Tibial nerve (tissue), 4 donors: ENCODE data around the gene ITPKB. TPM values are rescaled to one million over a fixed set of nuclear protein-coding genes. Genes with fewer than 3 reads are reported as not detected.

ENCODE experiments used
- DNase-seq, 2 donors: peaks; one replicate each; pipeline ENCODE4 v3.0.0-alpha.2; 2019; ENCODE audit warnings: low spot score in 2 of 2
- H3K27ac ChIP-seq, 4 donors: fragments of 200-600 bp; sonication (generic) in 3 of 4; one replicate each; pipeline ENCODE4 v1.5.1; 2017 to 2019; ENCODE audit warnings: mild to moderate bottlenecking in 1 of 4
- H3K27me3 ChIP-seq, 2 donors: fragments of 200-600 bp; sonication (generic) in 1 of 2; one replicate each; pipeline versions ENCODE4 v1.5.1 to v1.6.0; 2017 to 2019
- H3K36me3 ChIP-seq, 3 donors: fragments of 200-600 bp; sonication (generic); one replicate each; pipeline ENCODE4 v1.5.1; 2018 to 2019
- H3K4me1 ChIP-seq, 4 donors: fragments of 200-600 bp; sonication (generic) in 3 of 4; one replicate each; pipeline ENCODE4 v1.5.1; 2017 to 2019
- H3K4me3 ChIP-seq, 4 donors: fragments of 200-600 bp; sonication (generic) in 3 of 4; one replicate each; pipeline ENCODE4 v1.5.1; 2017 to 2019; ENCODE audit warnings: mild to moderate bottlenecking in 1 of 4, moderate library complexity in 1 of 4
- H3K9me3 ChIP-seq, 4 donors: fragments of 200-600 bp; sonication (generic) in 3 of 4; one replicate each; pipeline ENCODE4 v1.5.1; 2017 to 2019
- CTCF ChIP-seq, 5 experiments: fragments of 200-600 bp in 3 of 5; fragments of 450-650 bp in 2 of 5; sonication (generic) in 3 of 5; IDR thresholded peaks; one replicate each; pipeline ENCODE4 v1.5.1; 2016 to 2019; ENCODE audit warnings: antibody characterized with exemption in 5 of 5, mild to moderate bottlenecking in 3 of 5, moderate library complexity in 2 of 5
- EP300 ChIP-seq, 2 donors: sonication (generic); formaldehyde crosslinking; IDR thresholded peaks; one replicate each; pipeline ENCODE4 v1.6.1; 2017; ENCODE audit warnings: antibody characterized with exemption in 2 of 2, mild to moderate bottlenecking in 1 of 2
- POLR2A ChIP-seq, 2 donors: fragments of 450-650 bp; IDR thresholded peaks; one replicate each; pipeline ENCODE4 v1.6.1; 2017; ENCODE audit warnings: antibody characterized with exemption in 2 of 2, mild to moderate bottlenecking in 2 of 2, moderate library complexity in 2 of 2
- WGBS, 2 donors: methylation state at CpG; one replicate each; pipeline ENCODE4 v1.1.5; 2018; 5-methylcytosine and 5-hydroxymethylcytosine counted together
- total RNA-seq, 4 donors: library from RNA; depleted of rRNA; stranded (reverse); fragments of >200 nt; gene quantifications; one replicate each; pipeline ENCODE4 v1.1.0, GENCODE V29; 2016

ITPKB gene
- total RNA-seq, 4 donors from 2014 or later: 49.2 to 82.0 (median 52.7) TPM

GRCh38 chr1:226736001-226736907 is 2.8 kb downstream of the ITPKB start:
- peaks cover 0 to 19% (median 0%) of the 10 kb centered on the region in 3 donors for H3K36me3 ChIP-seq
- peak overlapping the region; percentile 92 to 97 (median 94) for H3K27ac ChIP-seq
- H3K27me3 ChIP-seq: no peaks in the 10 kb centered on the region
- H3K4me3 ChIP-seq: peak overlapping the region; percentile 1 to 97 (median 82)
- TF ChIP-seq EP300 (IDR thresholded peaks at IDR 0.05): no peak
- TF ChIP-seq POLR2A (IDR thresholded peaks at IDR 0.05): peak in 1 of 2 donors; percentile 17
- H3K9me3 ChIP-seq: no peaks in the 10 kb centered on the region
- 45 to 49% methylated on average over 21 to 36 of the region's 39 CpGs for WGBS, 2 donors
- no peak for DNase-seq
- H3K4me1 ChIP-seq: peaks cover 0 to 69% (median 49%) of the 10 kb centered on the region in 4 donors

GRCh38 chr1:226735576-226735975 is 3.5 kb downstream of the ITPKB start:
- H3K27ac ChIP-seq: peak overlapping the region; percentile 92 to 97 (median 94)
- H3K36me3 ChIP-seq: peaks cover 0 to 19% (median 0%) of the 10 kb centered on the region in 3 donors
- WGBS, 2 donors: 74 to 79% methylated on average over 10 to 11 of the region's 12 CpGs
- H3K27me3 ChIP-seq: no peaks in the 10 kb centered on the region
- no peaks in the 10 kb centered on the region for H3K9me3 ChIP-seq
- H3K4me1 ChIP-seq: peaks cover 0 to 76% (median 48%) of the 10 kb centered on the region in 4 donors
- no peak for DNase-seq
- TF ChIP-seq EP300 (IDR thresholded peaks at IDR 0.05): no peak
- no peak for TF ChIP-seq POLR2A (IDR thresholded peaks at IDR 0.05)
- TF ChIP-seq CTCF (IDR thresholded peaks at IDR 0.05): no peak
- H3K4me3 ChIP-seq: peak overlapping the region; percentile 1 to 97 (median 82)

GRCh38 chr1:226734611-226735153 is 4.4 kb downstream of the ITPKB start:
- WGBS, 2 donors: 53 to 68% methylated on average over 3 of the region's 3 CpGs
- no peak for TF ChIP-seq EP300 (IDR thresholded peaks at IDR 0.05)
- no peak for TF ChIP-seq POLR2A (IDR thresholded peaks at IDR 0.05)
- no peak for TF ChIP-seq CTCF (IDR thresholded peaks at IDR 0.05)
- no peak for DNase-seq
- Histone ChIP-seq H3K27me3 (no peaks in the 10 kb centered on the region), H3K4me3 (peak overlapping the region in 2 of 4 donors; percentile 5 to 89), H3K4me1 (peaks cover 0 to 74% (median 39%) of the 10 kb centered on the region in 4 donors), H3K36me3 (peaks cover 0 to 25% (median 0%) of the 10 kb centered on the region in 3 donors), H3K9me3 (no peaks in the 10 kb centered on the region), H3K27ac (peak overlapping the region; percentile 3 to 97 (median 54))

GRCh38 chr1:226733876-226734275 is 5.2 kb downstream of the ITPKB start:
- H3K27ac ChIP-seq: peak overlapping the region; percentile 3 to 97 (median 54)
- H3K9me3 ChIP-seq: no peaks in the 10 kb centered on the region
- 81 to 83% methylated on average over 4 of the region's 4 CpGs for WGBS, 2 donors
- no peaks in the 10 kb centered on the region for H3K27me3 ChIP-seq
- peaks cover 0 to 74% (median 37%) of the 10 kb centered on the region in 4 donors for H3K4me1 ChIP-seq
- TF ChIP-seq CTCF (IDR thresholded peaks at IDR 0.05) (no peak), POLR2A (IDR thresholded peaks at IDR 0.05) (no peak), EP300 (IDR thresholded peaks at IDR 0.05) (no peak)
- peaks cover 0 to 29% (median 0%) of the 10 kb centered on the region in 3 donors for H3K36me3 ChIP-seq
- peak overlapping the region in 2 of 4 donors; percentile 5 to 89 for H3K4me3 ChIP-seq
- DNase-seq: no peak

GRCh38 chr1:226733304-226733703 is 5.8 kb downstream of the ITPKB start:
- no peak for TF ChIP-seq EP300 (IDR thresholded peaks at IDR 0.05)
- no peak for TF ChIP-seq CTCF (IDR thresholded peaks at IDR 0.05)
- no peak for TF ChIP-seq POLR2A (IDR thresholded peaks at IDR 0.05)
- DNase-seq: no peak
- no peaks in the 10 kb centered on the region for H3K9me3 ChIP-seq
- H3K27ac ChIP-seq: peak overlapping the region; percentile 15 to 97 (median 68)
- H3K4me1 ChIP-seq: peaks cover 0 to 80% (median 37%) of the 10 kb centered on the region in 4 donors
- H3K36me3 ChIP-seq: peaks cover 0 to 29% (median 0%) of the 10 kb centered on the region in 3 donors
- WGBS, 2 donors: 55 to 66% methylated on average over 4 of the region's 4 CpGs
- peak overlapping the region in 2 of 4 donors; percentile 16 to 89 for H3K4me3 ChIP-seq
- no peaks in the 10 kb centered on the region for H3K27me3 ChIP-seq
